NCI-H82 treated with DMSO at 0.1 percent for 48 hours (cell line): ENCODE data around the gene SREBF1.

ENCODE experiments used
- DNase-seq: peaks from one replicate; lab custom pipeline; 2025; ENCODE audit not compliant: unreplicated experiment; lab: John Stamatoyannopoulos, UW

SREBF1 gene

DNA sequence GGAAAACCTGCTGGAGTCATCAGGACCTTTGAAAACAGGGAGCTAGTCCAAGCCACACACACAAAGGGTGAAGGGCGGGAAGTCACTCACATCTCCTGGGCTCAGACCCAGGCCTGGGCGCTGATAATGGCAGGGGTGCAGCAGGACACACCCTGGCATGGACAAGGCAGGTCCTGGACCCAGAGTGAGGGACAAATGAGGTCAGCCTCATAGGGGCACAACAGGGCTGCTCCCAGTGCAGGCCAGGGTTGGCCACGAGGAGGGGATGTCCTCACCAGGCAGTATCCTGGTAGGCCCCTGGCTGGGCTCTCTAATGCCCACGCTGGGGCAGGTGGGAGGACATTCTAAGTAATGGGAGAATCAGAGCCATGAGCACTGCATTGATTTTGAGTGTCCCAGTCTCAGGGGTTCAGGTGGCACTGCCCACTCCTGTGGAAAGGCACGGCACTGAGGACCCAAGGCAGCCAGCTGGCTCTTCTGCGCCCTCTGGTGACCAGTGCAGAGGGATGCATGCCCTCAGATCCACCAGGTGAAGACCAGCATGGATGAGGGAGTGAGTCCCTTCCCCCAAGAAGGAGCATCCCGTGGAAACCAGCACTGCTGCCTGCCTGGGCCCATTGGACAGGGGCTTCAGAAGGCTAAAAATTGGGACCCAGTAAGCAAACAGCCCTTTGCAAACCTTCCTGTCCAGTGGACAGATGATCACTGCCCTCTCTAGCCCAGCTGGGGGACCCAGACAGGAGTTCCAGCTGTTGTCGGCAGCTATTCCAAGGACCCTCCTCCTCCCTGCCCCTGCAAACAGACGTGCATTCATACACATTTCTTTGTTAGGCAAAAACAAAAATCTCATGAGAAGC lies 23.4 kb upstream of the SREBF1 start:
- no peak for DNase-seq

DNA sequence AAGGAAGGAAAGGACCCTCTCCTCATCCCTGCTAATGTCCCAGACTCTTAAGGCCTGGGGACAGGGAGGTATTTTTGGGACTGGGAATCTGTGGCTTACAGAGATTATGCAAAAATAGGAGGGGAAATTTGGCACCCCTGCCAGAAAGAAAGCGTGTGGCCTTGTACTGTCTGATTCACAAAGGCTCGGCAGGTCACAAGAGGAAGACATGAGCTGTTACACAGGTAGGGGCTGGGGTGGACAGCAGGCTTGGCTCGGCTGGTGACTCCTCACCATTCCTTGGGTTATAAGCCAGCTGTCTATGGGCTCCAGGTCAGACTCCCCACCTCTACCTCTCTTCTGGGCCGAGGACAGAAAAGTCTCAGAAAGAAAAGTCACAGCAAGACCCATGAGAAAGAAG lies 20.7 kb upstream of the SREBF1 start:
- no peak for DNase-seq

DNA sequence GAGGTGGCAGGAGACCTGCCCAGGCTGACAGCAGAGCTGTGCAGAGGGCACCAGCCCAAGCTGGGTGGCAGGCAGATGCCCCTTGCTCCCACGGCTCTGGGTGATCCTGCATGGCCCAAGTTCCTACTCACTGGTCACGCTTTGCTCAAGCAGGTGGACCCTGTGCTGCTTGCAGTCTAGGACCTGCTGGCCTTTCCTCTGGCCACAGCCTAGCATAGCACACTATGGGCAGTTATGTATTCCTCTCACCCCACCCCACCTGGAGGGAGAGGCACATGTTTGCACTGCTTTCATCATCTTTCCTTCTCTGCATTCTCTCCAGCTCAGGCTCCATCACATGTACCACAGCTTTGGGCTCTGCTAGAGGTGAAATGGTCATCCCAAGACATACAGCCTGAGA lies 19.6 kb upstream of the SREBF1 start:
- DNase-seq = no peak

DNA sequence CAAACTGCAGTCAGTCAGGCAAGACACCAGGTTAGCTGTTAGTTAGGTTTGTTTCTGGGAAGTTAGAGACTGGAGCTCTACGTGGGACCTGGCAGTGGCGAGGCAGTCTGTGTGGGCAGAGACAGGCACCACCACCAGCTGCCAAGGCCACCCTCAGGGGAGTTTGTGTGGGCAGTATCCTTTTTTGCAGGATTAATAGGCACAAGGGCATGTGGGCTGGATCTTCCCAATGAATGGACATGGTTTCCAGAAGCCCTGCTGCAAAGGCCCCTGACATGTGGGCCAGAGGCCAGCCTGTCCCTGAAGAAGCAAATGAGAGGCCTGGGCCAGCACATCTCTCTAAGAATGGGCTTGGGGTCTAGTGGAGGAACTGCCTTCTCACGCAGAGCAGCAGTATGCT lies 19.2 kb upstream of the SREBF1 start:
- no peak for DNase-seq

DNA sequence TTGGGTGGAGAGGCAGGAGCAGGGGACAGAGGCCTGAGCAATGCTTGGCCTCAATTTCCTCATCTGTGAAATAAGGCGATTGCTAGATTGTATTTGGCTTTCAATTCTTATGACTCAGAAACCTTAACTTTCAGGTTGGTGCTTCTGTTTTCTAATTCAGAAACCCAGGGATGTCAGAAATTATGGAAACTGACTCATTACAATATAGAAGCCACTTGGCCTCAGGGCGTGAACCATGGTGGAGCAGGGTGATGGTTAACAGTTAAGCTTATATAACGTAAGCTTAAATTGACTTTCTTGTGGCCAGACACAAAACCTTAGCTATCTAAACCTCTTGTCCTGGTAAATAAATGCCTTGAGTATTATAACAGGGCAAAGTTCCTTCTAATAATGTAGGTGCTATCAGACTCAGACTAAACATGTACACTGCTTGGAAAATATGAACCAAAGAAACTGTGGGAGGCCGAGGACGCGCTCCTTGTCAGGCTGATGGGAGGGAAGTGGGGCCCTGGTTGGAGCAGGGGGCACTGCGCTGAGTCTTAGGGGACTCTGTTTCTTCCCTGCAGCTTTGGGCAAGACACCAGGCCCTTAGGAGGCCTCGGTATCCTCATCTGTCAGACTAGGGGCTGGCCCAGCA lies 17.1 kb upstream of the SREBF1 start:
- DNase-seq = no peak

DNA sequence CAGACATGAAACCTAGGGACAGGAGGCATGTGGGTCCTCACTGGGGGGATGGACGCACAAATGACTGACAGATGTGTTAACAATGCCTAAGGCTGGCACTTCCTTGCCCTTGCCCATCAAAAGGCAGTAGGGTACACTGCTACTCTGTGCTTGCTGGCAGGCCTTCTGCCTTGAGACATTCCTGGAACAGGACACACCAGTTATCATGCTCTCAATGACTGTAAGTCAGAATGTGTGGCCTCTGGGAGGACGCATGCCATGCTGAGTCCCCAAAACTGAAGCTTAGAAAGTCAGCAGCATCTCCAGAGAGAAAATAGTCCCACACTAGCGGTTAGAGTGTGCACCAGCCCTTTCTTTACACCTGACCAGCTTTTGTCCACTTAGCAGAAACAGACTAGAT lies 16.1 kb upstream of the SREBF1 start:
- DNase-seq = no peak

DNA sequence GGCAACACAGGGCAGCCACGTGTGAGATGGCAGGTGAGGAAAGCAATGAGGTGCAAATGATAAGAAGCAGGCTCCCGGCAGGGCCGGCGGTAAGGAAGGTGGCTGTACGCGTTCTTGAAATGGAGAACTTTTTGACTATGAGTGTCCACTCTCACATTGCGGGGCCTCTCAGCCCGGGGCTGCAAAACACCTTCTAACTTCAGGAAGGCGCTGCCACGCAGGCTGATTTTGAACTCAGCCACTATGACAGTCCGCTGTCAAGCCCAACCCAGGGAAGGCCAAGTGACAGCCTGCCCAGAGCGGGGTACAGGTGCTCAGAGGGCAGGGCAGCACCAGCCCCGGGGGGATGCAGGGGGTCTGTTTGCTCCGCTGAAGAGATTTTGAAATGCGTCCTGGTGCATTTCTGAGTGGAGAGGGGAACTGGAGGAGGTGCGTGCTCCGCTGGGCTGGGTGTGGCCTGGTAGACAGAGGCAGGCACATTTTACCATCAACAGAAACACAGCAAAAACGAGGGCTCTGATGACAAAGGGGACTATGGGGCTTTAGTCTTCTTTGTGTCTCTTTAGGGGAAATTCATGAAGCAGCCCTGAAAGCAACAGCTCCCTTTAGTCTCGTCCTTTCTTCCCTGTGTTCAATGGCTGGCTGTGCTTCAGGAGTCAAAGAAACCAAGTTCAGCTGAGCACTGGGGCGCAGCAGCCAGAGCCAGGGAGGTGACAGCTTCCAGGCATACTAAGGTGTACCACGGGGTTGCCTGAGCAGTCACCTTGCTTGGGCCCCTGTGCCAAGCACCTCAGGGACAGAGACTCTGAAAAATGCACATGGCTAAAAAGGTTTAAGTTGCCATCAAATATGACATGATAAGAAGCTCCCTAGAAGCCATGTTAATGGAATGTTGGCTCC lies 14.6 kb upstream of the SREBF1 start:
- DNase-seq = no peak

DNA sequence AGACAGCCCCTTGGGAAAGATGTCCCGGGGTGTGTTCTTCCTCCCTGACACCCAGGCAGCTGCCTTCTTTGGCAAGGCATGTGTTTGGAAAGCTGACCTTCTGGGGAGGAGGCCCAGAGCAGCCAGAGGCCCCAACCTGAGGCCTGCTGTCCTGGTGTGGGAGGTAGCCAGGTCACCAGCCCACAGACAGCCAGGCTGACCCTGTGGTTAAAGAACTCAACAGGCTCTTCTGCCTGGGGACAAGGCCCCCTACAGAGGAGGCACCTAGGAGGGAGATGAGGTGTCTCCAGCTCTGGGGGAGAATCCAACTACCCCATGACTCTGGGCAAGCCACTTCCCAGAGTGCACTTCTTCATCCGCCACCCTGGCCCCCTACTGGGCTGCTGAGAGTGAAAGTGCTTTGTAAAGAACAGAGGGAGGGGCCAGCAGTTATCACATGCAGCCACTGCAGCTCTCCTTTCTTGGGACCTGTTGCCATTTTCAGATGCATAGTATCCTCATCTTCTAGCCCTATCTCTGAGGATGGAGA lies 13.1 kb upstream of the SREBF1 start:
- no peak for DNase-seq

DNA sequence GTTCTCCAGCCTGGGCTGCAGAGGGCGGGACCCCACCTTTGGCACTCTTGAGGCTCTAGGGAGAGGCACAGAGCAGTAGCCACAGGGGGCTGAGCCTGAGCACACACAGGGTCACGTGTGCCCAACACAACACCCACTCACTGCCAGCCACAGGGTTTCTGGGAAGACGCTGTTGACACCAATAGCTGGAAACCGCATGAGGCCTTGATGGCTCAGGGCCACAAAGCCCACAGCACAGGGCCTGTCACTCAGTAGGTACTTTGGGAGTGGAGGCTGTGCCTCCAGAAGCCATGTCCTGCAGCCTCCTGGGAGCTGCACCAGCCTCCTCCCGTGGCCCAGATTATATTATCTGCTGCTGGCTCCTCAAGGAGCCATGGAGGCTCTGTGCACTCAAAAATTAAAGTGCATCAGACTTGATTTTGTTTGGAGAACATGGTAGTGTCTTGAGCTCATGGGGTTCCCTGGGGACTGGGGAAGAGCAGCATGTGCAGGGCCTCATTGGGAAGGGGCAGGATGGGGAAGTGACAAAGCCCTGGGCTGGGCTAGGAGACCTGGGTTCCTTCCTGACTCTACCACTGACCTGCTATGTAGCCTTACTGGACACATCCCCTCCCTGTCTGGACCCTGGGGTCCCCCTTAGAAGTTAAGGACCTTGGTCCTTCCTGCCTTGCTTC lies 12.5 kb upstream of the SREBF1 start:
- DNase-seq = no peak

DNA sequence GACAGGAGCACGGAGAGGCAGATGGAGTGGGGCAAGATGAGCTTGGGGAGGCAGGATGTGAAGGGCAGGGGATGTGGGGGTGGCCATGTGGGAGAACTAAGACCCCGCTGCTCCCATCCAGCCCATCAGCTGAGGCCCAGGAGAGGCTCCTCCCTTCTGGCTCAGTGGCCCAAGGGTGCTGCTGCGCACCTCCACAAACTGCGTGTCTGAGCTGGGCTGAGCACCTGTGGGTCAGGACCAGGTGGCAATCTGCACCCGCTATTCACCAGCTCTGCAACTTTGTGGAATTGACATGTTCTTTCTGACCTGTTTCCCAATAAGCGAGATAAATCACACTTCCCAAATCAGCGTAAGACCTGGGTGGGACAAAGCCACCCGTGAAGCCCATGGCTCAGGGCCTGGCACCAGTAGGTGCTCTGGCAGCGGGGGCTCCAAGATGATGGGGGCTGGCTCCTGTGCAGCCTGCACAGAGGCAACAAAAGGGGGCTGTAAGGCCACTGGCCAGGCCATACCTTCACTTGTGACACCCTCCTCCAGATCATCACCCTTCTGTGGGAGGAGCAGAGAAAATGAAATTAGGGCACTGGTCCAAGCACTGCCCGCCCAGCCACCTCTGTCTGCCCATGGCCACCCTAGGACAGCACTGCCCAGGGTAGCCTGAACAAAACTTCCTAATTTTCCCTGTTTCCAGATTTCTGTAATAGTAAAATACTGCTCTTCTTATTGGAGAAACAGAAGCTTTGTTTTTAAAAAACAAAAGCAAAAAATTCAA lies 11.7 kb upstream of the SREBF1 start:
- no peak for DNase-seq

DNA sequence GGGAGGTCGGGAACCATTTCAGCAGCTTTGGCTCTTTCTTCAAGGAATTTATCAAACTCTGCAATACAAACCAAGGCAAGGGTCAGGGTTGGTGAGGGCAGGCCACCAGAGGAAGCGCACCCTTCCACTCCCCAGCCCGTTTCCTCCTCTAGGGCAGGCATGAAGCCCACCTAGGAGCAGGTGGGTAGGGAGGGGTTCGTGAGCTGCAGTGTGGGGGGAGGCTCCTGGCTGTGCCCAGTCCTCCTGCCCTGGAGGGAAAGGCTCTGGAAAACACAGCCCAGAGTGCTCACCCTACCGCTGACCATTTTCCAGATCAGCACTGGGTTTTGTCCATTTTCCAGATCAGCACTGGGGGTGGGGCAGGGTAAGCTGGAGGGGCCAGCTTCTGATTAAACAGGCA lies 10.9 kb upstream of the SREBF1 start:
- DNase-seq = no peak

DNA sequence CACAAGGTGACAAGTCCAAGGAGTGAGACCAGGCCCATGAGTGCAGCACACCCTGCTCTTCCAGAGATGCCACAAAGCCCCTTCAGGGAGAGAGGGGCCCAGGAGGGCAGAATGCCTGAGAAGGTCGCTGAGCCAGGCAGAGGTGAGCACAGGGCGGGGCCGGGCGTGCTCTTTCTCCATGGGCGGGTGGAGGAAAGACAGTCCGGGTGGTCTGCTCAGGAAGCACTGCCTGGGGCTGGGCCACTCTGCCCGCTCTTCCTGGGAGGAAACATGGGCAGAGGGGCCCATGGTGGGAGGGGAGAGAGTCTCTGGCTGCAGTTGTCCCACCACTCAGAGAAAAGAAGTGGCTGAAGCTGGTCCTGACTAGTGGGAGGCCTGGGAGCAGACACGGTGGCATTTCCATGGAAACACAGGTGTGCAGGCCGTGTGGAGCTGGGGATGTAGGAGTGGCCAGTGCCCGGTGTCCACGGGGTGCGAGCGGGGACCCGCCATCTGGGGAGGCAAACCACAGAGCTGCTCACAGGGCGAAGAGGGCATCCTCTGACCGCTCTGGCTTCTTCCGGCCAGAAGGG lies 10.4 kb upstream of the SREBF1 start:
- DNase-seq = no peak

DNA sequence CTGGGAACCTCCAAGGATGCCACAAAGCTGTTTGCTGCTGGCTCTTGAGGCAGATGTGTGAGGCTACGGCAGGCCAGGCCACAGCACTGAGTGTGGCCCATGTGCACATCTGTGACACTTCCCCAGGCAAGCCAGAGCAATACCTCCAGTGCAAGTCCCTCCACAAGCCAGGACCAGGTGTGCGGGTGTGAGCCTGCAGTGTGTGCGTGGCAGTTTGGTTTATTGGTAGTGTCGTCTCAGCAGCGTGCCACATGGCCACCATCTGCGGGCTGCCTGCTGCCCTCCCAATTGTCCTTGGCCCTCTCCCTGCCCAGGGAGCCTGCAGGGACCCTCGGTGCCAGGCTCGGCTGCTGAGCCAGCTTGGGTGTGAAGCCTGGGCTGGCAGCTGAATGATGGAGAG lies 9.9 kb upstream of the SREBF1 start:
- no peak for DNase-seq

DNA sequence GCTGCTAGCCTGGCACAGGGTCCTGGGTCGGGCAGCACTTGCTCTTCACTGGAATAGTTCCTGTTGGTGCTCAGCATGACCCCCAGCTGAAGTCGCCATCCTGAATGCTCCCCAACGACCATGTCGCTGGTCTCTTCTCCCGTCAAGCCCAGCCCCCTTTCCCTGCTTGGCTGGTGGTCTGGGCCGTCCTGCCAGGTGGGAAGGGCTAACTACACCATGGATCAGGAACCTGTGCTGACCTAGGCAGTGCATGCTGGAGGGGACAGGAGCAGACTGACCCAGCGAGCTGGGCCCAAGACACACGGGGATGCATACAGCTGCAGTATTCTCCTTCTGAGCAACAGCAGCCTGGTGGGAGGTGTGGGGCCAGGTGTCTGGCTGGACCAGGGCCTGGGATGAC lies 9.2 kb upstream of the SREBF1 start:
- no peak for DNase-seq

DNA sequence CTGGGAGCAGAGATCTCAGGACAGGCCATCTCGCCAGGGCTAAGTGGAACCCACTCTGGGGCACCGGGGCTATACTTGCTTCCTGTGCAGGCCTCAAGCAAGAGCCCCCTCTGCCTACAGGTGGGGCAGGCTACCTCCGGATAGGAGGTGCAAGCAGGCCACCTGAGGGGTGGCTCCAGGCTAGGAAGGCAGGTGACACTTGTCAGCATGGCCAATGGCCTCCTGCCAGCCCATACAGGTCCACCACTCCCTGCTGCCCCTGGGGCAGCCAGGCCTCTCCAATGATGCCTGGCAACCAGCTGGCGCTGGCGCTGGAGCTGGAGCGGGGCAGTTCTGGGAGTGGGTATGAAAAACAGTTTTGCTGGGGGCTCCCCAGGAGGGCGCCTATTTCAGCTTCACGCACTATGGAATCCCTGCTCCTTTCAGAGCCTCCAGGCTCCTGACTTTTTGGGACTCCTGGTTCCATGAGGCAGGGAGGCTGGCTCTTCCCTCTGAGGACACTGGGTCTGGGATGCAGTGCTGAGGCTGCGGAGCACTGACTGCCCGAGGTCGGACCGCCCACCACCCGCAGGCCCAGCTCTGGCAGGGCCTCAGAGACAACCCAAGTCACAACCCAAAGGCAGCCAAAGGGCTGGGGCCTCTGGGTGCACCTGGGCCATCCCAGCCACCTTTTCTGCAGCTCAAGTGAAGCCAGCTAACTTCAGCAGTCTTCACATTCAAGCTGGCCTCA lies 8.4 kb upstream of the SREBF1 start:
- no peak for DNase-seq

DNA sequence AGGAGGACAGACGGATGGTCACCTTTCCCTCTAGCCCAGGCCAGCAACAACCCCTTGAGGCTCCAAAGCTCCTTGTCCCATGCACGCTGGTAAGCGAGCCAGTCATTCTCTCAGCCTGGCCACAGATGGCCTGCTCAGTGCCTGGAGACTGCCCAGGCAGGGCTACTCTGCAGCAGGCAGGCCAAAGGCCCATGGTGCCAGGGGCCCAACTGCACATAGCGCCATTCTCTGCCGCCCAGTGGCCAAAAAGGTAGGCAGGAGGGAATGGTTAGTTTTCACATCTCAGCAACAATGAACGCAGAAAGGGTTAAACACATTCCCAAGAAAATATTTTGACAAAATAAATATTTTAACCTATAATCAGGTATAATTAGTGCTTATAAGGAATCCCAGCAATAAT lies 7.7 kb upstream of the SREBF1 start:
- no peak for DNase-seq

DNA sequence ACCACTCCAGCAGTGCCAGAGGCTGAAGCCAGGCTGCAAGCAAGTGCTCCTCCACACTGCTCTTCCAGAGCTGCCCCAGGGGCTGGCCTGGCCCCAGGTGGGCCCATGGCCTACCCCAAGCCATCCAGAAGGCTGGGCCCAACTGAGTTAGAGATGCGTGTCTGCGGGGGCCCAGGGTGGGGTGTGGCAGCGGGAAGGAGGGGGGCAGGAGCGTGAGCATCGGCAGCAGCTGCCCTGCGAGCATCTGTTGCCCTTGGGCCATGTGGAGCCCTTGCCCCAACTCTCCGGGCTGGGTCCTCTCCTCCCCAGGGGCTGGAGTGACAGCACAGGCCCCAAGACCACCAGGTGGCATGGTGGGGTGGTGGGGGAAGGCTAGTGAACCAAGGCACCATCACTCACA lies 7.3 kb upstream of the SREBF1 start:
- DNase-seq = no peak

DNA sequence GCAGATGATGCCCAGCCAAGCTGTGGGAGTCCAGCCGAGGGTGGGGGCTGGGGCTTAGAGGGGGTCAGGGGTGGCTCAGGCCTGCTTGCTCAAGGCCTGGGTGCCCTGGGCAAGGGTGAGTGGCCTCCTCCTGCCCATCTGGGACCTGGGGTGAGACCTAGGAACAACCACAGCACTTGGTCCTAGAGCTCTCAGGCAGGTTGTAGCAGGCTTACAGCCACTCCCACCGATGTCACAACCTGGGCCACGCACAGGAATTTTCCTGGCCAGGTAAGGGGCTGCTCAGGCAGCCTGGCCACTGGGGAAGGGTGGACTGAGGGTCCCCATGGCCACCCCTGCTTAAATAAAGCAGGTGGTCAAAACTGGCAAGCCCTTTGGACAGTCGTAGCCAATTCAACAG lies 6.3 kb upstream of the SREBF1 start:
- no peak for DNase-seq
